Astrocyte (in vitro differentiated cells and primary cell): Measurements from ENCODE around the gene PSMB1.

Experiments used
- CTCF ChIP-seq: IDR thresholded peaks from 2 replicates; pipeline ENCODE4 v1.5.1; 2011; ENCODE audit warnings: low read depth, mild to moderate bottlenecking, inconsistent platforms, low read length, moderate library complexity; ENCODE audit not compliant: insufficient read depth
- EZH2 ChIP-seq: IDR thresholded peaks from 2 replicates; pipeline ENCODE4 v1.6.1; 2012; ENCODE audit warnings: mild to moderate bottlenecking, low read length, inconsistent platforms; ENCODE audit not compliant: insufficient read depth

GRCh38 chr6:170536671-170537070, 16.4 kb downstream of the PSMB1 start:
- TF ChIP-seq CTCF = no peak
- no peak for TF ChIP-seq EZH2
